WTC11 (cell line): ENCODE measurements around the gene CD70. TPM values are rescaled to one million over a fixed set of nuclear protein-coding genes. Genes with fewer than 3 reads are reported as not detected.
"Not testable (repeated sequence)": the region's sequence is repeated elsewhere in the genome, so short reads cannot be mapped to it uniquely, and the experiment has no call there.

Experiments used
- ATAC-seq: fragments of 200-7000 bp; cut with Tn5 transposase; 2 replicates; pipeline ENCODE4 v1.10.0; 2021; ENCODE audit warnings: mild to moderate bottlenecking, moderate library complexity
- CTCF ChIA-PET: fragments of 300-600 bp; sonication (Branson Sonifier 250); formaldehyde crosslinking; loops from one replicate; lab custom pipeline; 2021; ENCODE audit warnings: antibody characterized with exemption; lab: Charles Lee
- POLR2A ChIA-PET: fragments of 350-600 bp; sonication (Branson Sonifier 250); formaldehyde crosslinking; loops from one replicate; lab custom pipeline; 2021; ENCODE audit warnings: antibody characterized with exemption; lab: Charles Lee
- DNase-seq: peaks from one replicate; pipeline ENCODE4 v3.0.0; 2021; ENCODE audit warnings: low spot score
- H3K27ac Mint-ChIP-seq: 2 replicates; pipeline ENCODE4 v1.8.0; 2021; ENCODE audit warnings: mixed read lengths
- H3K27me3 Mint-ChIP-seq: 2 replicates; pipeline ENCODE4 v1.8.0; 2021; ENCODE audit warnings: low read depth, mild to moderate bottlenecking, moderate library complexity, mixed read lengths
- H3K36me3 Mint-ChIP-seq: 2 replicates; pipeline ENCODE4 v1.8.0; 2021; ENCODE audit warnings: mixed read lengths
- H3K4me1 Mint-ChIP-seq: 2 replicates; pipeline ENCODE4 v1.8.0; 2022; ENCODE audit warnings: mixed read lengths
- H3K4me3 Mint-ChIP-seq: 2 replicates; pipeline ENCODE4 v1.8.0; 2021; ENCODE audit warnings: mild to moderate bottlenecking, moderate library complexity, mixed read lengths
- H3K9me3 Mint-ChIP-seq: 2 replicates; pipeline ENCODE4 v1.8.0; 2021; ENCODE audit warnings: mixed read lengths
- AR ChIP-seq: fragments of 250-450 bp; sonication (Bioruptor Pico); IDR thresholded peaks from 2 replicates; pipeline ENCODE4 v1.9.0; 2021; ENCODE audit warnings: mild to moderate bottlenecking
- CBFB ChIP-seq: sonication (generic); formaldehyde crosslinking; IDR thresholded peaks from 2 replicates; pipeline ENCODE4 v1.8.1; 2022; ENCODE audit warnings: mild to moderate bottlenecking, low read depth, missing genetic modification reagents
- FOXP1 ChIP-seq: sonication (generic); formaldehyde crosslinking; IDR thresholded peaks from 2 replicates; pipeline ENCODE4 v1.8.0; 2022; ENCODE audit warnings: missing genetic modification reagents, mild to moderate bottlenecking, moderate library complexity, borderline replicate concordance
- GABPB1 ChIP-seq: sonication (generic); formaldehyde crosslinking; IDR thresholded peaks from 2 replicates; pipeline ENCODE4 v1.8.1; 2023; ENCODE audit warnings: mild to moderate bottlenecking, missing genetic modification reagents
- NFE2L1 ChIP-seq: sonication (generic); formaldehyde crosslinking; IDR thresholded peaks from 2 replicates; pipeline ENCODE4 v1.8.1; 2023; ENCODE audit warnings: missing genetic modification reagents
- NR3C1 ChIP-seq: sonication (generic); formaldehyde crosslinking; conservative IDR thresholded peaks from 2 replicates; pipeline ENCODE4 v1.8.1; 2023; ENCODE audit warnings: low read depth, mild to moderate bottlenecking, missing genetic modification reagents
- RELA ChIP-seq: sonication (generic); formaldehyde crosslinking; IDR thresholded peaks from 2 replicates; pipeline ENCODE4 v1.8.1; 2022; ENCODE audit warnings: missing genetic modification reagents, mild to moderate bottlenecking, borderline replicate concordance
- ZNF423 ChIP-seq: fragments of 250-450 bp; sonication (Bioruptor Pico); IDR thresholded peaks from 2 replicates; pipeline ENCODE4 v2.1.2; 2022; ENCODE audit warnings: mild to moderate bottlenecking, moderate library complexity
- total RNA-seq: library from RNA; stranded (reverse); gene quantifications from 3 replicates; pipeline ENCODE4 v1.2.3, GENCODE V29; 2021
- TF ChIP-seq, protein P1 (sequence below): fragments of 200-600 bp; IDR thresholded peaks from 2 replicates; pipeline ENCODE4 v1.8.0; 2022; ENCODE audit warnings: antibody characterized with exemption
- TF ChIP-seq, protein P2 (sequence below): sonication (generic); formaldehyde crosslinking; IDR thresholded peaks from 2 replicates; pipeline ENCODE4 v1.8.0; 2023; ENCODE audit warnings: missing genetic modification reagents, mild to moderate bottlenecking, borderline replicate concordance
- TF ChIP-seq, protein P3 (sequence below): fragments of 250-450 bp; sonication (Bioruptor Pico); IDR thresholded peaks from 2 replicates; pipeline ENCODE4 v1.9.0; 2021; ENCODE audit warnings: moderate library complexity, mild to moderate bottlenecking, inconsistent platforms, borderline replicate concordance
- TF ChIP-seq, protein P4 (sequence below): sonication (generic); formaldehyde crosslinking; IDR thresholded peaks from 2 replicates; pipeline ENCODE4 v1.8.1; 2022; ENCODE audit warnings: low read depth, mild to moderate bottlenecking, moderate library complexity, missing genetic modification reagents, borderline replicate concordance

Gene CD70
- total RNA-seq, 1 experiment from 2014 or later = 2.1 TPM

GRCh38 chr19:6602729-6603114 is 11.8 kb upstream of the CD70 start:
- ATAC-seq (no peak), DNase-seq (no peak)
- no peaks in the 10 kb centered on the region for H3K4me1 Mint-ChIP-seq
- H3K36me3 Mint-ChIP-seq = 0 out of 2 replicates have a peak, but pooled peaks cover 2% of the 10 kb centered on the region
- H3K4me3 Mint-ChIP-seq = no peak overlapping the region
- ChIA-PET POLR2A (no interaction called here), CTCF (interaction anchor here (1.0 kb wide), 1 partner anchor 52 kb away, joined by 4 read pairs; no protein-coding TSS in a partner anchor)
- H3K27ac Mint-ChIP-seq = no peak overlapping the region
- peaks cover 13% of the 10 kb centered on the region for H3K9me3 Mint-ChIP-seq
- TF ChIP-seq CBFB (no peak), RELA (CRISPR knock-in tag) (no peak), NFE2L1 (no peak), AR (CRISPR knock-in tag) (no peak), ZNF423 (CRISPR knock-in tag) (no peak), GABPB1 (CRISPR knock-in tag) (no peak), NR3C1 (no peak), FOXP1 (CRISPR knock-in tag) (no peak)
- TF ChIP-seq, protein P1, sequence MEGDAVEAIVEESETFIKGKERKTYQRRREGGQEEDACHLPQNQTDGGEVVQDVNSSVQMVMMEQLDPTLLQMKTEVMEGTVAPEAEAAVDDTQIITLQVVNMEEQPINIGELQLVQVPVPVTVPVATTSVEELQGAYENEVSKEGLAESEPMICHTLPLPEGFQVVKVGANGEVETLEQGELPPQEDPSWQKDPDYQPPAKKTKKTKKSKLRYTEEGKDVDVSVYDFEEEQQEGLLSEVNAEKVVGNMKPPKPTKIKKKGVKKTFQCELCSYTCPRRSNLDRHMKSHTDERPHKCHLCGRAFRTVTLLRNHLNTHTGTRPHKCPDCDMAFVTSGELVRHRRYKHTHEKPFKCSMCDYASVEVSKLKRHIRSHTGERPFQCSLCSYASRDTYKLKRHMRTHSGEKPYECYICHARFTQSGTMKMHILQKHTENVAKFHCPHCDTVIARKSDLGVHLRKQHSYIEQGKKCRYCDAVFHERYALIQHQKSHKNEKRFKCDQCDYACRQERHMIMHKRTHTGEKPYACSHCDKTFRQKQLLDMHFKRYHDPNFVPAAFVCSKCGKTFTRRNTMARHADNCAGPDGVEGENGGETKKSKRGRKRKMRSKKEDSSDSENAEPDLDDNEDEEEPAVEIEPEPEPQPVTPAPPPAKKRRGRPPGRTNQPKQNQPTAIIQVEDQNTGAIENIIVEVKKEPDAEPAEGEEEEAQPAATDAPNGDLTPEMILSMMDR = no peak
- TF ChIP-seq, protein P2, sequence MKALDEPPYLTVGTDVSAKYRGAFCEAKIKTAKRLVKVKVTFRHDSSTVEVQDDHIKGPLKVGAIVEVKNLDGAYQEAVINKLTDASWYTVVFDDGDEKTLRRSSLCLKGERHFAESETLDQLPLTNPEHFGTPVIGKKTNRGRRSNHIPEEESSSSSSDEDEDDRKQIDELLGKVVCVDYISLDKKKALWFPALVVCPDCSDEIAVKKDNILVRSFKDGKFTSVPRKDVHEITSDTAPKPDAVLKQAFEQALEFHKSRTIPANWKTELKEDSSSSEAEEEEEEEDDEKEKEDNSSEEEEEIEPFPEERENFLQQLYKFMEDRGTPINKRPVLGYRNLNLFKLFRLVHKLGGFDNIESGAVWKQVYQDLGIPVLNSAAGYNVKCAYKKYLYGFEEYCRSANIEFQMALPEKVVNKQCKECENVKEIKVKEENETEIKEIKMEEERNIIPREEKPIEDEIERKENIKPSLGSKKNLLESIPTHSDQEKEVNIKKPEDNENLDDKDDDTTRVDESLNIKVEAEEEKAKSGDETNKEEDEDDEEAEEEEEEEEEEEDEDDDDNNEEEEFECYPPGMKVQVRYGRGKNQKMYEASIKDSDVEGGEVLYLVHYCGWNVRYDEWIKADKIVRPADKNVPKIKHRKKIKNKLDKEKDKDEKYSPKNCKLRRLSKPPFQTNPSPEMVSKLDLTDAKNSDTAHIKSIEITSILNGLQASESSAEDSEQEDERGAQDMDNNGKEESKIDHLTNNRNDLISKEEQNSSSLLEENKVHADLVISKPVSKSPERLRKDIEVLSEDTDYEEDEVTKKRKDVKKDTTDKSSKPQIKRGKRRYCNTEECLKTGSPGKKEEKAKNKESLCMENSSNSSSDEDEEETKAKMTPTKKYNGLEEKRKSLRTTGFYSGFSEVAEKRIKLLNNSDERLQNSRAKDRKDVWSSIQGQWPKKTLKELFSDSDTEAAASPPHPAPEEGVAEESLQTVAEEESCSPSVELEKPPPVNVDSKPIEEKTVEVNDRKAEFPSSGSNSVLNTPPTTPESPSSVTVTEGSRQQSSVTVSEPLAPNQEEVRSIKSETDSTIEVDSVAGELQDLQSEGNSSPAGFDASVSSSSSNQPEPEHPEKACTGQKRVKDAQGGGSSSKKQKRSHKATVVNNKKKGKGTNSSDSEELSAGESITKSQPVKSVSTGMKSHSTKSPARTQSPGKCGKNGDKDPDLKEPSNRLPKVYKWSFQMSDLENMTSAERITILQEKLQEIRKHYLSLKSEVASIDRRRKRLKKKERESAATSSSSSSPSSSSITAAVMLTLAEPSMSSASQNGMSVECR (CRISPR knock-in tag) = no peak
- TF ChIP-seq, protein P3, sequence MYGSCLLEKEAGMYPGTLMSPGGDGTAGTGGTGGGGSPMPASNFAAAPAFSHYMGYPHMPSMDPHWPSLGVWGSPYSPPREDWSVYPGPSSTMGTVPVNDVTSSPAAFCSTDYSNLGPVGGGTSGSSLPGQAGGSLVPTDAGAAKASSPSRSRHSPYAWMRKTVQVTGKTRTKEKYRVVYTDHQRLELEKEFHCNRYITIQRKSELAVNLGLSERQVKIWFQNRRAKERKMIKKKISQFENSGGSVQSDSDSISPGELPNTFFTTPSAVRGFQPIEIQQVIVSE = no peak
- TF ChIP-seq, protein P4, sequence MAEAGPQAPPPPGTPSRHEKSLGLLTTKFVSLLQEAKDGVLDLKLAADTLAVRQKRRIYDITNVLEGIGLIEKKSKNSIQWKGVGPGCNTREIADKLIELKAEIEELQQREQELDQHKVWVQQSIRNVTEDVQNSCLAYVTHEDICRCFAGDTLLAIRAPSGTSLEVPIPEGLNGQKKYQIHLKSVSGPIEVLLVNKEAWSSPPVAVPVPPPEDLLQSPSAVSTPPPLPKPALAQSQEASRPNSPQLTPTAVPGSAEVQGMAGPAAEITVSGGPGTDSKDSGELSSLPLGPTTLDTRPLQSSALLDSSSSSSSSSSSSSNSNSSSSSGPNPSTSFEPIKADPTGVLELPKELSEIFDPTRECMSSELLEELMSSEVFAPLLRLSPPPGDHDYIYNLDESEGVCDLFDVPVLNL = no peak
- TF ChIP-seq, all 79 proteins: peak for 0
- H3K27me3 Mint-ChIP-seq = peaks cover 16% of the 10 kb centered on the region

- H3K4me3 Mint-ChIP-seq, POLR2A ChIA-PET, CTCF ChIA-PET, H3K4me1 Mint-ChIP-seq, DNase-seq, ATAC-seq, H3K27ac Mint-ChIP-seq: not testable (repeated sequence)
- H3K27me3 Mint-ChIP-seq = peaks cover 27% of the 10 kb centered on the region
- peaks cover 23% of the 10 kb centered on the region for H3K9me3 Mint-ChIP-seq
- H3K36me3 Mint-ChIP-seq = peaks cover 10% of the 10 kb centered on the region
These were observed 10.6 kb upstream of the CD70 start for GRCh38 chr19:6601537-6602052.

DNA sequence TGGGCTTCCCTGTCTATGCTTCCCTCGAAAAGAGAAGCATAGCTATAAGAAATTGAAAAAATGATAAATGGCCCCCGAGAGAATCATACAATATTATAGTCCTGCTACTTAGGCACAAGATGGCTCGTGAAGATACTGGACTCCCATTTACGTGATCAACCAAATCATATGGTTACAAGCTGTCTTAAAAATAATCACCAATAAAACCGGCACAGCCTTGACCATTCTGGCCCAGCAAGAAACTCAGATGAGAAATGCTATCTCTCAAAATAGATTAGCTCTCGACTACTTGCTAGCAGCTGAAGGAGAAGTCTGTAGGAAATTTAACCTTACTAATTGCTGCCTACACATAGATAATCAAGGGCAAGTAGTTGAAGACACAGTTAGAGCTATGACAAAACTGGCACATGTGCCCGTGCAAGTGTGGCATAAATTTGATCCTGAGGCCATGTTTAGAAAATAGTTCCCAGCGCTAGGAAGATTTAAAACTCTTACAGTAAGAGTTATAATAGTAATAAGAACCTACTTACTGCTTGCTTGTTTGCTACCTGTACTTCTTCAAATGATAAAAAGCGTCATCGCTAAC is 10.1 kb upstream of the CD70 start:
- Mint-ChIP-seq H3K36me3 (peaks cover 11% of the 10 kb centered on the region), H3K27me3 (peaks cover 27% of the 10 kb centered on the region), H3K9me3 (peaks cover 24% of the 10 kb centered on the region)
- DNase-seq, POLR2A ChIA-PET, CTCF ChIA-PET, H3K4me1 Mint-ChIP-seq, H3K4me3 Mint-ChIP-seq, ATAC-seq, H3K27ac Mint-ChIP-seq: not testable (repeated sequence)
